Measurements from ENCODE around the gene POU6F2.

POU6F2 gene

DNA sequence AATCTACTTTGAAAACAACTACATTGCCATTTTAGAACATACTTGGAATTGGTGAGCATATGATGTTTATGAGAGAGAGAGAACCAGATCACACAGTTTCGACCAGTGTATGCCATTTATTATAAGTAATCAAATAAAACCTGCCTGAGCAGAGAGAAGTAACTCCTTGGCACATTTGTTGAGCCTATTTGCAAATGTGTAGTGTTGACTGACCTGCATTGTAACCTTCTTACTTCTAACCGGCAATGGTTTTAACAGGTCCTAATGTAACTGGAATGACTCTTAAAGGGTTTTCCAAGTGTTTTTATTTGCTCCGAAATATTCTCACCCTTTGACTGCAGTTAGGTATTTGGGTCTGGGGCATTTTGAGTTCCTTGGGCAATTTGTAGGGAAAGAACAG, 167.6 kb downstream of the POU6F2 start:
- H3K4me3 ChIP-seq (ENCODE audit: low read depth, low read length), result no peak overlapping the region
- TF ChIP-seq, protein P1, sequence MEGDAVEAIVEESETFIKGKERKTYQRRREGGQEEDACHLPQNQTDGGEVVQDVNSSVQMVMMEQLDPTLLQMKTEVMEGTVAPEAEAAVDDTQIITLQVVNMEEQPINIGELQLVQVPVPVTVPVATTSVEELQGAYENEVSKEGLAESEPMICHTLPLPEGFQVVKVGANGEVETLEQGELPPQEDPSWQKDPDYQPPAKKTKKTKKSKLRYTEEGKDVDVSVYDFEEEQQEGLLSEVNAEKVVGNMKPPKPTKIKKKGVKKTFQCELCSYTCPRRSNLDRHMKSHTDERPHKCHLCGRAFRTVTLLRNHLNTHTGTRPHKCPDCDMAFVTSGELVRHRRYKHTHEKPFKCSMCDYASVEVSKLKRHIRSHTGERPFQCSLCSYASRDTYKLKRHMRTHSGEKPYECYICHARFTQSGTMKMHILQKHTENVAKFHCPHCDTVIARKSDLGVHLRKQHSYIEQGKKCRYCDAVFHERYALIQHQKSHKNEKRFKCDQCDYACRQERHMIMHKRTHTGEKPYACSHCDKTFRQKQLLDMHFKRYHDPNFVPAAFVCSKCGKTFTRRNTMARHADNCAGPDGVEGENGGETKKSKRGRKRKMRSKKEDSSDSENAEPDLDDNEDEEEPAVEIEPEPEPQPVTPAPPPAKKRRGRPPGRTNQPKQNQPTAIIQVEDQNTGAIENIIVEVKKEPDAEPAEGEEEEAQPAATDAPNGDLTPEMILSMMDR (IDR thresholded peaks at IDR 0.05; ENCODE audit: low read depth, low read length, missing control alignments), result no peak
- no peak for DNase-seq (ENCODE audit: low read depth)

DNA sequence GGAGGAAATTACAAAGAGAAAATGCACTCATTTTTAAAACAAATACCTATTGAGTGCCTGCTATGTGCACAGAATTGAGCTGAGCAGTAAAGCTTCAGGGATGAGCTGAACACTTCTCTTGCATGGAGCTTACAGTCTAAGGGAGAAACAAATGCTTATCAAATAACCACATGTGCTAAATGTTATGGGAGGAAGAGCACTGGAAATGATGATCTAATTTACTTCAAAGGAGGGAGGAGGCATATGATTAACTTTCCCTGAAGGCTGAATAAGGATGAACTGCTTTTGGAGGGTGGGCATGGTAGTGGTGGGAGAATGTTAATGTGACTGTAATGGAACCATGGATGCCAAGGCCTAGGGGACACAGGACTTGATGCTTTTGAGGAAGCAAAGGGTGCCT, 168.2 kb downstream of the POU6F2 start:
- no peak for DNase-seq (ENCODE audit: low read depth)
- TF ChIP-seq, protein P1 (IDR thresholded peaks at IDR 0.05; ENCODE audit: low read depth, low read length, missing control alignments), result no peak
- no peak overlapping the region for H3K4me3 ChIP-seq (ENCODE audit: low read depth, low read length)

DNA sequence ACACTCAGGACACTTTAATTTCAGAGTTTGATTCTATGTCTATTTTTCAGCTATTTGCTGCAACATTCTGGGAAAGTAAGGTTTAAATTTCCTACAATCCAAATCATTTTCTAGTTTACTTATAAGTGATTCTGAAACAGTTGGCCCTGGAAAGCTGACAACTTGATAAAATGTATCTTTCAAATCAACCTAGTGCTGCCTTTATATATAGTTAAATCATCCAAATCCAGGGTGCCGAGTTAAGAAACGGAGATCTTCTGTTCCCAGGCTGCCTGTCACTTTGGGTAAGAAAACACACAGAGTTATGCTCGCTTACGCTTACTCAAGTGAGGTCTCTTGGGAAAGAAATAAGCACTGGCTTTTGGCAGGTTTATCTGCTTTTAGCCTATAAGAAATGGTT, 175.0 kb downstream of the POU6F2 start:
- DNase-seq (ENCODE audit: low read depth), result no peak
- H3K4me3 ChIP-seq (ENCODE audit: low read depth, low read length), result no peak overlapping the region
- TF ChIP-seq, protein P1 (IDR thresholded peaks at IDR 0.05; ENCODE audit: low read depth, low read length, missing control alignments), result no peak

DNA sequence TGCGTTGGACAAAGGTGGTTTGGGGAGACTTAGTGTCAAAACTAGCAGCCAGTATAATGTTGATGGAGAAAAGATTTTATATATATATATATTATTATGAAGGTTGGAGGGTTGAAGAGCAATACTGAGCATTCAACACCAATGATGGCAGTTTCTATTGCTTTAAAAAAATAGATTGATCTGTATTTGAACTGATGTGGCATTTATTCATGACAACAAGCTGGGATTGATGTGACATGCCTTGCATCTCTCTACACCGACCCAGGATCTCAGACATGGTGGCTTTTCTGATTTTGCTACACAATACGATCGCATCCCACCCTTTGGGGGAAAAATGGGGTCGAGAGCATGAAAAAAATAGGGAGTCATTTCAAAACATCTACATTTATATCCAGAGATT, 175.4 kb downstream of the POU6F2 start:
- DNase-seq (ENCODE audit: low read depth), result no peak
- no peak overlapping the region for H3K4me3 ChIP-seq (ENCODE audit: low read depth, low read length)
- TF ChIP-seq, protein P1 (IDR thresholded peaks at IDR 0.05; ENCODE audit: low read depth, low read length, missing control alignments), result no peak

DNA sequence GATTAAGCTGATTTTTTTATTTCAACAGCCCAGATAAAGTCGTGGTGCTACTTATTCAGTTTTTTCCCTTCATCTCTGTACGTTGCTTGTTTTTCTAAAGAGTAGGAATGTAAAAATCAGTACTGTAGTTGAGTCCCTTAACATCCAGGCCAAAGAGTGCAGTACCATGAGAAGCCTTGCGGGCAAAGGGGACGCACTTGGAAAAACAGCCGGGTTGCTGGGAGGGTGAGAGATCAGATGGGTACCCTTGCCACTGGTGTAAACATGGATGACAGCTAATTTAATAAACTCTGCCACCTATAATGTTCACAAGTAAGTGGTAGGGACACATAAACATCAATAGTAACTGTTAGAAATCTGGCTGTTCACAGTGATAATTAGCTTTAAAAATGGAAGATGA, 175.9 kb downstream of the POU6F2 start:
- H3K4me3 ChIP-seq (ENCODE audit: low read depth, low read length), result no peak overlapping the region
- no peak for DNase-seq (ENCODE audit: low read depth)
- TF ChIP-seq, protein P1 (IDR thresholded peaks at IDR 0.05; ENCODE audit: low read depth, low read length, missing control alignments), result no peak

DNA sequence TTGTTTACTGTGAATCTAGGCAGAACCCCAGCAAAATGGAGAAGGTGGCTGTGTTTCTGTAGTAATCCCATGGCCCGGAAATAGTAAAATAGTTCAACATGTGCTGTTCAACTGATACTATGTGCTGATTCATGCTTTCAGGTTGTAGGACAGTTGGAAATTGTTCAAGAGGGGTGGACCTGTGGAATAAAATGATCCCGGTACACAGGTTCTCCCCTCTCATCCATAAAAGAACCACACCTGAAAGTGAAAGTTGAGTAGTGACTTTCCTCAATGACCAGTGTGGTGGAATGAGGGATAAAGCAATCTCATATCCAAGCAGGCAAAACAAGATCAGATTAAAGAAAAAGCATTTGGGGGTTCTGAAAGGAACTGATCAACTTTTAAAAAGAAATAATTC, 177.1 kb downstream of the POU6F2 start:
- no peak overlapping the region for H3K4me3 ChIP-seq (ENCODE audit: low read depth, low read length)
- DNase-seq (ENCODE audit: low read depth), result no peak
- TF ChIP-seq, protein P1 (IDR thresholded peaks at IDR 0.05; ENCODE audit: low read depth, low read length, missing control alignments), result no peak

DNA sequence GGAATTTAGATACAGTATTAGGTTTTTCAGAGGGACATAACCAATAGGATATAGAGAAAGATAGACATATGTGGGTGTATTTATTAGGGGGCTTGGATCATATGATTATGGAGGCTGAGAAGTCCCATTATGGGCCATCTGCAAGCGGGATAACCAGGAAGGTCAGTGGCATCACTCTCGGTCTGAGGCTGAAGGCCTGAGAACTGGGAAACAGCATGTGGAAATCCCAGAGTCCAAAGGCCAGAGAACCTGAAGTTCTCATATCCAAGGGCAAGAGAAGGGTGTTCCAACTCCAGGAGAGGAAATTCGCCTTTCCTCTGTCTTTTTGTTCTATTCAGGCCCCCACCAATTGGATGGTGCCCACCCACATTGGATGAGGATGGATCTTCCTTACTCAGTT, 180.7 kb downstream of the POU6F2 start:
- H3K4me3 ChIP-seq (ENCODE audit: low read depth, low read length), result no peak overlapping the region
- no peak for DNase-seq (ENCODE audit: low read depth)
- TF ChIP-seq, protein P1 (IDR thresholded peaks at IDR 0.05; ENCODE audit: low read depth, low read length, missing control alignments), result no peak
